Neural cell (in vitro differentiated cells): ENCODE data around the gene SRCIN1.

Experiments
- EP300 ChIP-seq: fragments of 450-650 bp; conservative IDR thresholded peaks from 2 replicates; pipeline ENCODE4 v1.6.1; 2014; ENCODE audit warnings: antibody characterized with exemption, mild to moderate bottlenecking, moderate library complexity; ENCODE audit not compliant: poor library complexity, severe bottlenecking
- EZH2 ChIP-seq: fragments of 200-600, 300-800 bp; shearing (Covaris generic), sonication (generic); IDR thresholded peaks from 2 replicates; pipeline ENCODE4 v1.6.1; 2014; ENCODE audit warnings: antibody characterized with exemption, low read length, borderline replicate concordance, mild to moderate bottlenecking; ENCODE audit not compliant: insufficient read depth, poor library complexity, severe bottlenecking
- POLR2AphosphoS5 ChIP-seq: IDR thresholded peaks from 2 replicates; pipeline ENCODE4 v1.6.1; 2012
- REST ChIP-seq: IDR thresholded peaks from 2 replicates; pipeline ENCODE4 v1.6.1; 2012; ENCODE audit warnings: borderline replicate concordance
- TF ChIP-seq, protein P1 (sequence below): fragments of 450-650 bp; IDR thresholded peaks from 2 replicates; pipeline ENCODE4 v1.5.1; 2014; ENCODE audit warnings: antibody characterized with exemption, mild to moderate bottlenecking, moderate library complexity; ENCODE audit not compliant: poor library complexity, severe bottlenecking

- TF ChIP-seq, protein P1, sequence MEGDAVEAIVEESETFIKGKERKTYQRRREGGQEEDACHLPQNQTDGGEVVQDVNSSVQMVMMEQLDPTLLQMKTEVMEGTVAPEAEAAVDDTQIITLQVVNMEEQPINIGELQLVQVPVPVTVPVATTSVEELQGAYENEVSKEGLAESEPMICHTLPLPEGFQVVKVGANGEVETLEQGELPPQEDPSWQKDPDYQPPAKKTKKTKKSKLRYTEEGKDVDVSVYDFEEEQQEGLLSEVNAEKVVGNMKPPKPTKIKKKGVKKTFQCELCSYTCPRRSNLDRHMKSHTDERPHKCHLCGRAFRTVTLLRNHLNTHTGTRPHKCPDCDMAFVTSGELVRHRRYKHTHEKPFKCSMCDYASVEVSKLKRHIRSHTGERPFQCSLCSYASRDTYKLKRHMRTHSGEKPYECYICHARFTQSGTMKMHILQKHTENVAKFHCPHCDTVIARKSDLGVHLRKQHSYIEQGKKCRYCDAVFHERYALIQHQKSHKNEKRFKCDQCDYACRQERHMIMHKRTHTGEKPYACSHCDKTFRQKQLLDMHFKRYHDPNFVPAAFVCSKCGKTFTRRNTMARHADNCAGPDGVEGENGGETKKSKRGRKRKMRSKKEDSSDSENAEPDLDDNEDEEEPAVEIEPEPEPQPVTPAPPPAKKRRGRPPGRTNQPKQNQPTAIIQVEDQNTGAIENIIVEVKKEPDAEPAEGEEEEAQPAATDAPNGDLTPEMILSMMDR = no peak
- TF ChIP-seq EZH2 (no peak), REST (no peak), EP300 (no peak), POLR2AphosphoS5 (no peak)
These were observed 32.2 kb upstream of the SRCIN1 start for GRCh38 chr17:38637951-38638350.
